B cell (primary cell): ENCODE results near the gene PTPN23.

Experiments used
- CTCF ChIP-seq: fragments of 200-600 bp; IDR thresholded peaks from one replicate; pipeline ENCODE4 v1.8.0; 2022; ENCODE audit warnings: antibody characterized with exemption, mild to moderate bottlenecking
- EZH2 ChIP-seq: IDR thresholded peaks from 2 replicates; pipeline ENCODE4 v1.6.1; 2012; ENCODE audit warnings: borderline replicate concordance, low read depth, mild to moderate bottlenecking, moderate library complexity, low read length; ENCODE audit not compliant: insufficient read depth, poor library complexity, severe bottlenecking

GRCh38 chr3:47452453-47453215 is 71.8 kb downstream of the PTPN23 start:
- TF ChIP-seq CTCF = no peak
- no peak for TF ChIP-seq EZH2
